Common myeloid progenitor, CD34-positive (primary cell): ENCODE results near the gene CHSY1.

Source experiments
- CTCF ChIA-PET: fragments of 350-600 bp; sonication (Branson Sonifier 250); formaldehyde crosslinking; loops from one replicate; lab custom pipeline; 2021; ENCODE audit warnings: antibody characterized with exemption; lab: Charles Lee
- POLR2A ChIA-PET: fragments of 350-600 bp; sonication (Branson Sonifier 250); formaldehyde crosslinking; loops from one replicate; lab custom pipeline; 2021; ENCODE audit warnings: antibody characterized with exemption; lab: Charles Lee
- DNase-seq, 3 donors: peaks; one replicate each; pipeline versions ENCODE4 v3.0.0 to v3.0.0-alpha.2; 2013
- H3K27ac ChIP-seq, 2 experiments: 1 replicate in 1 of 2; 2 replicates in 1 of 2; pipeline ENCODE4 v1.7.0; 2013; ENCODE audit warnings: inconsistent platforms in 2 of 2, low read length in 2 of 2, mild to moderate bottlenecking in 2 of 2, low read depth in 1 of 2, moderate library complexity in 1 of 2; ENCODE audit not compliant: severe bottlenecking in 2 of 2, insufficient read depth in 1 of 2, poor library complexity in 1 of 2
- H3K27me3 ChIP-seq, 5 experiments: replicated peaks in 2 of 5; 1 replicate in 3 of 5; 2 replicates in 2 of 5; pipeline versions ENCODE4 v1.6.1 to v1.7.0; 2013; ENCODE audit warnings: low read length in 4 of 5, mild to moderate bottlenecking in 2 of 5, moderate library complexity in 2 of 5, inconsistent platforms in 1 of 5; ENCODE audit not compliant: insufficient read depth in 5 of 5, control insufficient read depth in 4 of 5
- H3K36me3 ChIP-seq, 4 experiments: 1 replicate in 2 of 4; 2 replicates in 2 of 4; pipeline versions ENCODE4 v1.6.1 to v1.7.0; 2013; ENCODE audit warnings: low read length in 3 of 4, control low read depth in 1 of 4, mild to moderate bottlenecking in 1 of 4; ENCODE audit not compliant: control insufficient read depth in 4 of 4, insufficient read depth in 4 of 4
- H3K4me1 ChIP-seq, 4 experiments: 1 replicate in 3 of 4; 2 replicates in 1 of 4; pipeline versions ENCODE4 v1.6.1 to v1.7.1; 2013; ENCODE audit warnings: low read length in 3 of 4, mild to moderate bottlenecking in 3 of 4, control low read depth in 1 of 4, inconsistent platforms in 1 of 4, moderate library complexity in 1 of 4; ENCODE audit not compliant: control insufficient read depth in 4 of 4, insufficient read depth in 4 of 4; ENCODE audit errors: control extremely low read depth in 1 of 4
- H3K4me3 ChIP-seq, 7 experiments: 1 replicate in 4 of 7; 2 replicates in 3 of 7; pipeline versions ENCODE4 v1.5.1 to v1.7.0; 2013; ENCODE audit warnings: mild to moderate bottlenecking in 7 of 7, low read length in 6 of 7, moderate library complexity in 6 of 7, inconsistent platforms in 2 of 7, low read depth in 2 of 7, control low read depth in 1 of 7; ENCODE audit not compliant: insufficient read depth in 4 of 7, control insufficient read depth in 1 of 7; ENCODE audit errors: extremely low read depth in 1 of 7
- H3K9me3 ChIP-seq, 5 experiments: 1 replicate in 4 of 5; 2 replicates in 1 of 5; pipeline versions ENCODE4 v1.6.1 to v1.7.1; 2013; ENCODE audit warnings: low read length in 4 of 5, mild to moderate bottlenecking in 2 of 5, inconsistent platforms in 1 of 5, low read depth in 1 of 5, moderate library complexity in 1 of 5; ENCODE audit not compliant: control insufficient read depth in 4 of 5, insufficient read depth in 2 of 5; ENCODE audit errors: control extremely low read depth in 1 of 5
- WGBS: methylation state at CpG from one replicate; pipeline ENCODE4 v1.1.5; 2013; ENCODE audit not compliant: insufficient coverage; 5-methylcytosine and 5-hydroxymethylcytosine counted together

The CHSY1 gene

GRCh38 chr15:101187820-101188636, 63.8 kb downstream of the CHSY1 start:
- DNase-seq = no peak
- Histone ChIP-seq H3K4me3 (no peak overlapping the region), H3K9me3 (no peaks in the 10 kb centered on the region), H3K27ac (no peak overlapping the region), H3K27me3 (no peaks in the 10 kb centered on the region), H3K36me3 (peaks cover 3 to 26% (median 12%) of the 10 kb centered on the region in 4 experiments), H3K4me1 (peaks cover 0 to 11% (median 5%) of the 10 kb centered on the region in 4 experiments)
- 92% methylated on average over 14 of the region's 18 CpGs for WGBS
- ChIA-PET POLR2A (interaction anchor here (1.0 kb wide), 1 partner anchor 12 kb away, joined by 3 read pairs; no protein-coding TSS in a partner anchor), CTCF (interaction anchor here (1.1 to 1.2 kb wide), 2 partner anchors 11 to 57 kb away, joined by 3 read pairs; no protein-coding TSS in a partner anchor)

- peaks cover 3 to 49% (median 20%) of the 10 kb centered on the region in 4 experiments for H3K36me3 ChIP-seq
- H3K27me3 ChIP-seq = no peaks in the 10 kb centered on the region
- 92% methylated on average over 2 of the region's 5 CpGs for WGBS
- H3K4me1 ChIP-seq = peaks cover 0 to 9% (median 0%) of the 10 kb centered on the region in 4 experiments
- H3K27ac ChIP-seq = no peak overlapping the region
- no peak for DNase-seq
- no peaks in the 10 kb centered on the region for H3K9me3 ChIP-seq
- ChIA-PET POLR2A (no interaction called here), CTCF (interaction anchor here (1.2 kb wide), 1 partner anchor 165 kb away, joined by 3 read pairs; no protein-coding TSS in a partner anchor)
- no peak overlapping the region for H3K4me3 ChIP-seq
Measured at GRCh38 chr15:101185770-101186169, 66.1 kb downstream of the CHSY1 start.

GRCh38 chr15:101185336-101185735, 66.5 kb downstream of the CHSY1 start:
- Histone ChIP-seq H3K4me1 (peaks cover 0 to 10% (median 0%) of the 10 kb centered on the region in 4 experiments), H3K27me3 (no peaks in the 10 kb centered on the region), H3K4me3 (no peak overlapping the region), H3K9me3 (no peaks in the 10 kb centered on the region), H3K36me3 (peaks cover 3 to 51% (median 21%) of the 10 kb centered on the region in 4 experiments), H3K27ac (no peak overlapping the region)
- ChIA-PET CTCF (interaction anchor here (1.0 kb wide), 1 partner anchor 13 kb away, joined by 3 read pairs; no protein-coding TSS in a partner anchor), POLR2A (no interaction called here)
- DNase-seq = no peak
- WGBS = 100% methylated on average over 5 of the region's 6 CpGs

- Histone ChIP-seq H3K4me3 (no peak overlapping the region), H3K4me1 (peaks cover 0 to 11% (median 0%) of the 10 kb centered on the region in 4 experiments), H3K27ac (no peak overlapping the region), H3K9me3 (no peaks in the 10 kb centered on the region), H3K36me3 (peaks cover 3 to 56% (median 21%) of the 10 kb centered on the region in 4 experiments), H3K27me3 (no peaks in the 10 kb centered on the region)
- ChIA-PET CTCF (interaction anchor here (1.0 to 2.0 kb wide), 2 partner anchors 8 to 13 kb away, joined by 3 to 4 read pairs; no protein-coding TSS in a partner anchor), POLR2A (no interaction called here)
- 96% methylated on average over 4 of the region's 7 CpGs for WGBS
- no peak for DNase-seq
Measured at GRCh38 chr15:101184830-101185229, 67.0 kb downstream of the CHSY1 start.

- ChIA-PET POLR2A (no interaction called here), CTCF (interaction anchor here (0.8 to 2.0 kb wide), 4 partner anchors 9 to 74 kb away, joined by 3 to 5 read pairs (median 4); no protein-coding TSS in a partner anchor)
- no peaks in the 10 kb centered on the region for H3K9me3 ChIP-seq
- peaks cover 6 to 64% (median 26%) of the 10 kb centered on the region in 4 experiments for H3K36me3 ChIP-seq
- no peak for DNase-seq
- H3K27me3 ChIP-seq = no peaks in the 10 kb centered on the region
- 100% methylated on average over 3 of the region's 5 CpGs for WGBS
- H3K4me1 ChIP-seq = peaks cover 0 to 11% (median 0%) of the 10 kb centered on the region in 4 experiments
- H3K27ac ChIP-seq = no peak overlapping the region
- H3K4me3 ChIP-seq = no peak overlapping the region
Measured at GRCh38 chr15:101183931-101184305, 67.9 kb downstream of the CHSY1 start.

- H3K4me1 ChIP-seq = peaks cover 0 to 11% (median 0%) of the 10 kb centered on the region in 4 experiments
- CTCF ChIA-PET = interaction anchor here (0.8 to 2.0 kb wide), 5 partner anchors 9 to 74 kb away, joined by 3 to 5 read pairs (median 3); no protein-coding TSS in a partner anchor
- WGBS = 96% methylated on average over 6 of the region's 9 CpGs
- H3K27ac ChIP-seq = no peak overlapping the region
- no peaks in the 10 kb centered on the region for H3K9me3 ChIP-seq
- peaks cover 6 to 70% (median 30%) of the 10 kb centered on the region in 4 experiments for H3K36me3 ChIP-seq
- POLR2A ChIA-PET = no interaction called here
- no peak for DNase-seq
- H3K27me3 ChIP-seq = no peaks in the 10 kb centered on the region
- H3K4me3 ChIP-seq = no peak overlapping the region
Measured at GRCh38 chr15:101183226-101183930, 68.5 kb downstream of the CHSY1 start.
